IMR-90 (cell line): ENCODE measurements around the gene OGFOD3. TPM values are rescaled to one million over a fixed set of nuclear protein-coding genes. Genes with fewer than 3 reads are reported as not detected.

Experiments
- ATAC-seq: fragments of 200-7000 bp; cut with Tn5 transposase; 2 replicates; pipeline ENCODE4 v1.9.1; 2020; ENCODE audit warnings: low read depth, mild to moderate bottlenecking, moderate library complexity
- BruUV-seq: library from RNA; stranded (reverse); fragments of 400-500 nt; replicated peaks from 2 replicates; lab custom pipeline; 2021; lab: Mats Ljungman, UMichigan
- CTCF ChIA-PET: fragments of 300-600 bp; formaldehyde crosslinking; extraction: SDS; loops from one replicate; lab custom pipeline; 2021; ENCODE audit warnings: antibody characterized with exemption; lab: Yijun Ruan, JAX
- POLR2A ChIA-PET: fragments of 300-600 bp; sonication (Branson Sonifier 250); formaldehyde crosslinking; loops from one replicate; lab custom pipeline; 2022; ENCODE audit warnings: antibody characterized with exemption; ENCODE audit not compliant: unreplicated experiment; lab: Charles Lee
- DNase-seq: peaks from one replicate; pipeline ENCODE4 v3.0.0; 2013
- H2AFZ ChIP-seq: replicated peaks from 2 replicates; pipeline ENCODE3; 2013; ENCODE audit warnings: low read length, mild to moderate bottlenecking; ENCODE audit not compliant: poor library complexity
- H2AK5ac ChIP-seq: 2 replicates; pipeline ENCODE4 v1.6.1; 2013; ENCODE audit warnings: low read depth, low read length, inconsistent platforms
- H2AK9ac ChIP-seq: replicated peaks from 2 replicates; pipeline ENCODE3; 2013; ENCODE audit warnings: mild to moderate bottlenecking, low read depth, low read length, moderate library complexity; ENCODE audit not compliant: poor library complexity
- H2BK120ac ChIP-seq: 2 replicates; pipeline ENCODE4 v1.6.1; 2013; ENCODE audit warnings: low read depth, low read length, inconsistent platforms
- H2BK15ac ChIP-seq: 3 replicates; pipeline ENCODE4 v1.6.1; 2013; ENCODE audit warnings: low read depth, low read length, inconsistent platforms
- H2BK20ac ChIP-seq: 2 replicates; pipeline ENCODE4 v1.6.1; 2013; ENCODE audit warnings: low read depth, mild to moderate bottlenecking, inconsistent platforms, low read length, moderate library complexity
- H2BK5ac ChIP-seq: 2 replicates; pipeline ENCODE4 v1.6.1; 2013; ENCODE audit warnings: mild to moderate bottlenecking, low read depth, low read length, inconsistent platforms; ENCODE audit not compliant: poor library complexity, severe bottlenecking
- H3K14ac ChIP-seq: replicated peaks from 2 replicates; pipeline ENCODE4 v1.6.1; 2013; ENCODE audit warnings: low read depth, low read length, inconsistent platforms
- H3K18ac ChIP-seq: 2 replicates; pipeline ENCODE4 v1.6.1; 2013; ENCODE audit warnings: low read depth, low read length, control low read depth
- H3K23ac ChIP-seq: 2 replicates; pipeline ENCODE4 v1.6.1; 2013; ENCODE audit warnings: low read depth, low read length, inconsistent platforms
- H3K27ac ChIP-seq: 2 replicates; pipeline ENCODE4 v1.5.1; 2013; ENCODE audit warnings: mild to moderate bottlenecking, control low read depth, low read length; ENCODE audit not compliant: insufficient read depth
- H3K27me3 ChIP-seq: 2 replicates; pipeline ENCODE4 v1.6.1; 2013; ENCODE audit warnings: low read length; ENCODE audit not compliant: control insufficient read depth, insufficient read depth
- H3K36me3 ChIP-seq: 2 replicates; pipeline ENCODE4 v1.6.1; 2013; ENCODE audit warnings: low read length, mixed read lengths; ENCODE audit not compliant: control insufficient read depth, insufficient read depth
- H3K4ac ChIP-seq: 2 replicates; pipeline ENCODE4 v1.6.1; 2013; ENCODE audit warnings: low read depth, low read length, inconsistent platforms
- H3K4me1 ChIP-seq: 2 replicates; pipeline ENCODE4 v1.6.1; 2013; ENCODE audit warnings: low read length, mixed read lengths; ENCODE audit not compliant: control insufficient read depth, insufficient read depth
- H3K4me2 ChIP-seq: 2 replicates; pipeline ENCODE4 v1.6.1; 2013; ENCODE audit warnings: low read depth, mild to moderate bottlenecking, control low read depth, low read length, moderate library complexity
- H3K4me3 ChIP-seq: 2 replicates; pipeline ENCODE4 v1.5.1; 2013; ENCODE audit warnings: low read depth, mild to moderate bottlenecking, control low read depth, low read length, moderate library complexity; ENCODE audit not compliant: insufficient read depth
- H3K56ac ChIP-seq: 2 replicates; pipeline ENCODE4 v1.6.1; 2013; ENCODE audit warnings: low read length, inconsistent platforms; ENCODE audit not compliant: insufficient read depth; ENCODE audit errors: extremely low read depth
- H3K79me1 ChIP-seq, 2 experiments: 2 replicates each; pipeline ENCODE4 v1.6.1; 2013; ENCODE audit warnings: low read length in 2 of 2, inconsistent platforms in 1 of 2, low read depth in 1 of 2
- H3K9ac ChIP-seq: 2 replicates; pipeline ENCODE4 v1.6.1; 2013; ENCODE audit warnings: low read depth, low read length, control low read depth
- H3K9me1 ChIP-seq: 2 replicates; pipeline ENCODE4 v1.6.1; 2013; ENCODE audit warnings: low read length, inconsistent platforms; ENCODE audit not compliant: insufficient read depth
- H3K9me3 ChIP-seq: 2 replicates; pipeline ENCODE4 v1.6.1; 2013; ENCODE audit warnings: low read length; ENCODE audit not compliant: control insufficient read depth, insufficient read depth
- H4K20me1 ChIP-seq: 2 replicates; pipeline ENCODE4 v1.6.1; 2013; ENCODE audit warnings: low read length, inconsistent platforms; ENCODE audit not compliant: insufficient read depth
- H4K5ac ChIP-seq: 2 replicates; pipeline ENCODE4 v1.6.1; 2013; ENCODE audit warnings: mild to moderate bottlenecking, low read depth, low read length, control low read depth
- H4K8ac ChIP-seq, 2 experiments: 2 replicates each; pipeline ENCODE4 v1.6.1; 2013; ENCODE audit warnings: low read depth in 2 of 2, low read length in 2 of 2, control low read depth in 1 of 2, inconsistent platforms in 1 of 2
- H4K91ac ChIP-seq: 2 replicates; pipeline ENCODE4 v1.6.1; 2013; ENCODE audit warnings: low read depth, low read length, inconsistent platforms; ENCODE audit not compliant: insufficient read depth
- BHLHE40 ChIP-seq: fragments of 150-350 bp; IDR thresholded peaks from 2 replicates; pipeline ENCODE4 v1.6.1; 2016; ENCODE audit warnings: mild to moderate bottlenecking, low read depth, low read length
- POLR2A ChIP-seq: IDR thresholded peaks from 2 replicates; pipeline ENCODE4 v1.6.1; 2012; ENCODE audit warnings: mild to moderate bottlenecking, low read depth, low read length
- RCOR1 ChIP-seq: IDR thresholded peaks from 2 replicates; pipeline ENCODE4 v1.6.1; 2012; ENCODE audit warnings: mild to moderate bottlenecking, low read length, improper control_type of control experiment; ENCODE audit not compliant: insufficient replicate concordance
- WGBS, 2 experiments: methylation state at CpG; one replicate each; pipeline versions ENCODE4 v1.1.5 to v1.1.7; 2013; ENCODE audit warnings: missing lambda C conversion rate in 2 of 2; ENCODE audit not compliant: insufficient read length in 1 of 2; ENCODE audit errors: extremely low coverage in 2 of 2; 5-methylcytosine and 5-hydroxymethylcytosine counted together
- dilution Hi-C: fragments of 300-500 bp; cut with HindIII; formaldehyde crosslinking; loops from one replicate; pipeline ENCODE4 v1.14.3; 2018; ENCODE audit warnings: low sequenced_read_pairs; ENCODE audit not compliant: unreplicated experiment
- in situ Hi-C: fragments of 300-500 bp; cut with MboI; formaldehyde crosslinking; loops from 3 replicates; pipeline ENCODE4 v1.14.3; 2019; ENCODE audit warnings: low sequenced_read_pairs, inconsistent platforms, mixed read lengths
- intact Hi-C: fragments of 100-400 bp; cut with micrococcal nuclease; formaldehyde crosslinking; loops from 2 replicates; pipeline ENCODE4 v1.10.0; 2022
- polyA plus RNA-seq, 3 experiments: library from polyadenylated mRNA; depleted of rRNA; stranded (reverse); fragments of >200 nt; gene quantifications; 2 replicates each; pipeline ENCODE4 v1.2.3, GENCODE V29; 2012; ENCODE audit warnings: low replicate concordance in 1 of 3
- total RNA-seq: library from RNA; depleted of rRNA; stranded (reverse); fragments of >200 nt; gene quantifications from 2 replicates; pipeline ENCODE4 v1.2.3, GENCODE V29; 2012

The OGFOD3 gene
- total and polyA plus RNA-seq, 2 of the 4 experiments (the other 2 are of a cell fraction): 25.3 to 33.4 TPM

GRCh38 chr17:82424863-82425159 lies 6.4 kb upstream of the OGFOD3 start:
- intact Hi-C loops (no loop called here), dilution Hi-C loops (no loop called here)

More at GRCh38 chr17:82424863-82425159, 6.4 kb upstream of the OGFOD3 start:
- Histone ChIP-seq H2BK15ac (no peak overlapping the region), H2AK9ac (no peak overlapping the region), H3K79me1 (no peaks in the 10 kb centered on the region), H3K4ac (no peak overlapping the region), H3K27ac (no peak overlapping the region), H2BK5ac (no peak overlapping the region), H2AFZ (no peak overlapping the region), H2AK5ac (no peak overlapping the region), H3K56ac (no peak overlapping the region), H3K4me1 (no peaks in the 10 kb centered on the region), H3K4me2 (no peak overlapping the region), H3K36me3 (peaks cover 2% of the 10 kb centered on the region; the same call in 1 of the 2 replicates), H3K9me3 (peaks cover 5% of the 10 kb centered on the region; the same call in 1 of the 2 replicates), H3K23ac (no peak overlapping the region), H4K5ac (no peak overlapping the region), H3K18ac (no peak overlapping the region), H3K9me1 (no peaks in the 10 kb centered on the region), H3K9ac (no peak overlapping the region), H3K14ac (no peak overlapping the region), H4K20me1 (no peaks in the 10 kb centered on the region), H2BK20ac (no peak overlapping the region), H3K27me3 (no peaks in the 10 kb centered on the region), H3K4me3 (no peak overlapping the region), H4K91ac (no peak overlapping the region), H4K8ac (no peak overlapping the region), H2BK120ac (no peak overlapping the region)
- DNase-seq (no peak), ATAC-seq (no peak)
- POLR2A ChIA-PET: no interaction called here
- in situ Hi-C loops: no loop called here
- WGBS, 2 experiments: 100% methylated on average over 1 of the region's 2 CpGs; no CpG with 5 or more reads in 1 of the 2 experiments
- TF ChIP-seq BHLHE40: no peak
- no peak for TF ChIP-seq RCOR1
- no peak for TF ChIP-seq POLR2A
- CTCF ChIA-PET: no interaction called here
- no TSS peak for BruUV-seq
